Lower lobe of right lung (tissue), 2 donors: ENCODE measurements around the gene PTGES2. TPM values are rescaled to one million over a fixed set of nuclear protein-coding genes. Genes with fewer than 3 reads are reported as not detected.

Source experiments
- ATAC-seq, 2 donors: fragments of 200-7000 bp; cut with Tn5 transposase; one replicate each; pipeline ENCODE4 v1.9.1; 2020 to 2022; ENCODE audit warnings: mild to moderate bottlenecking in 2 of 2, moderate library complexity in 2 of 2
- DNase-seq: peaks from one replicate; pipeline ENCODE4 v3.0.0-alpha.2; 2020
- H3K27ac ChIP-seq: fragments of 200-600 bp; one replicate; pipeline ENCODE4 v1.8.0; 2022
- H3K27me3 ChIP-seq: fragments of 200-600 bp; one replicate; pipeline ENCODE4 v1.8.0; 2022; ENCODE audit warnings: low read depth
- H3K36me3 ChIP-seq: fragments of 200-600 bp; one replicate; pipeline ENCODE4 v1.8.0; 2022; ENCODE audit warnings: mild to moderate bottlenecking
- H3K4me1 ChIP-seq: fragments of 200-600 bp; one replicate; pipeline ENCODE4 v1.8.0; 2022
- H3K4me3 ChIP-seq: fragments of 200-600 bp; one replicate; pipeline ENCODE4 v1.8.0; 2022; ENCODE audit warnings: mild to moderate bottlenecking
- H3K9me3 ChIP-seq: fragments of 200-600 bp; one replicate; pipeline ENCODE4 v1.8.0; 2022
- CTCF ChIP-seq: fragments of 200-600 bp; IDR thresholded peaks from one replicate; pipeline ENCODE4 v1.8.0; 2022; ENCODE audit warnings: antibody characterized with exemption, mild to moderate bottlenecking
- intact Hi-C: fragments of 100-400 bp; cut with DNase I; formaldehyde crosslinking; loops from one replicate; pipeline ENCODE4 v1.11.0; 2022
- long read RNA-seq: library from polyadenylated mRNA; unstranded; transcript quantifications from one replicate; pipeline ENCODE4 v2.0.0, GENCODE V29; 2021
- total RNA-seq: library from RNA; stranded (reverse); fragmentation: NEBNext Ultra II Directional; extraction: Animal tissue kit (Norgen Biotek cat#: 25700); gene quantifications from one replicate; pipeline ENCODE4 v1.2.1, GENCODE V29; 2021
- donor health status: DM: no; HTN: yes; CAD: no; lungs with severe emphysema.

The PTGES2 gene
- total RNA-seq = 30.6 TPM
- long read RNA-seq, transcript PTGES2-202 (7 exons, 2,331 nt) = major isoform, 109 of 152 reads
- long read RNA-seq, partial matches to known transcripts = 9 of 152 reads
- long read RNA-seq, other reads (novel, unspliced or antisense) = 30 of 152 reads

GRCh38 chr9:128127568-128127989, at the start of gene PTGES2:
Gene PTGES2 (minus strand): TSS chr9:128127729. CDS start chr9:128127717, 12 bp downstream.
- H3K36me3 ChIP-seq = peaks cover 24% of the 10 kb centered on the region
- H3K27ac ChIP-seq = peak within 1 kb of the TSS; percentile 97
- H3K9me3 ChIP-seq = no peaks in the 10 kb centered on the region
- DNase-seq (peak; percentile 90), ATAC-seq (peak; percentile 91 to 93)
- peak within 1 kb of the TSS; percentile 98 for H3K4me3 ChIP-seq
- intact Hi-C loops = no loop called here
- no peak for TF ChIP-seq CTCF
- peaks cover 35% of the 10 kb centered on the region for H3K4me1 ChIP-seq
- no peaks in the 10 kb centered on the region for H3K27me3 ChIP-seq

GRCh38 chr9:128175726-128176125, 48.2 kb upstream of the PTGES2 start:
- Histone ChIP-seq H3K9me3 (no peaks in the 10 kb centered on the region), H3K27me3 (no peaks in the 10 kb centered on the region), H3K4me3 (no peak overlapping the region), H3K27ac (no peak overlapping the region), H3K36me3 (peaks cover 79% of the 10 kb centered on the region), H3K4me1 (no peaks in the 10 kb centered on the region)
- intact Hi-C loops = no loop called here
- ATAC-seq (no peak), DNase-seq (no peak)
- no peak for TF ChIP-seq CTCF

- intact Hi-C loops = no loop called here
- TF ChIP-seq CTCF = no peak
- DNase-seq = no peak
- Histone ChIP-seq H3K27ac (no peak overlapping the region), H3K36me3 (peaks cover 79% of the 10 kb centered on the region), H3K27me3 (no peaks in the 10 kb centered on the region), H3K4me1 (no peaks in the 10 kb centered on the region), H3K9me3 (no peaks in the 10 kb centered on the region), H3K4me3 (no peak overlapping the region)
- ATAC-seq = no peak
Measured at GRCh38 chr9:128175102-128175563, 47.6 kb upstream of the PTGES2 start.

- intact Hi-C loops = no loop called here
- no peak for DNase-seq
- H3K4me1 ChIP-seq = no peaks in the 10 kb centered on the region
- H3K9me3 ChIP-seq = no peaks in the 10 kb centered on the region
- no peak for TF ChIP-seq CTCF
- H3K36me3 ChIP-seq = peaks cover 79% of the 10 kb centered on the region
- H3K4me3 ChIP-seq = no peak overlapping the region
- no peak for ATAC-seq
- no peak overlapping the region for H3K27ac ChIP-seq
- H3K27me3 ChIP-seq = no peaks in the 10 kb centered on the region
Measured at GRCh38 chr9:128174062-128174461, 46.5 kb upstream of the PTGES2 start.

- Histone ChIP-seq H3K27me3 (no peaks in the 10 kb centered on the region), H3K4me3 (no peak overlapping the region), H3K9me3 (no peaks in the 10 kb centered on the region), H3K4me1 (no peaks in the 10 kb centered on the region), H3K36me3 (peaks cover 78% of the 10 kb centered on the region), H3K27ac (no peak overlapping the region)
- intact Hi-C loops = no loop called here
- DNase-seq (no peak), ATAC-seq (peak in 1 of 2 donors; percentile 12)
- TF ChIP-seq CTCF = no peak
Measured at GRCh38 chr9:128169925-128170324, 42.4 kb upstream of the PTGES2 start.
